Muscle of back (tissue), 11 donors: ENCODE data around the gene ADGRG3. TPM values are rescaled to one million over a fixed set of nuclear protein-coding genes. Genes with fewer than 3 reads are reported as not detected.
A peak's percentile ranks its signal among the peaks of the same experiment; 100 is the strongest.

Experiments used
- DNase-seq, 3 donors: peaks; one replicate each; pipeline versions ENCODE4 v3.0.0 to v3.0.0-alpha.2; 2013
- polyA plus RNA-seq, 10 donors: library from polyadenylated mRNA; unstranded; fragments of 120-200 nt; gene quantifications; one replicate each; pipeline ENCODE4 v1.2.1, GENCODE V29; 2013; ENCODE audit not compliant: insufficient read length in 10 of 10

Gene ADGRG3
- polyA plus RNA-seq, 10 donors, result 0.08 to 0.56 (median 0.19) TPM

DNA sequence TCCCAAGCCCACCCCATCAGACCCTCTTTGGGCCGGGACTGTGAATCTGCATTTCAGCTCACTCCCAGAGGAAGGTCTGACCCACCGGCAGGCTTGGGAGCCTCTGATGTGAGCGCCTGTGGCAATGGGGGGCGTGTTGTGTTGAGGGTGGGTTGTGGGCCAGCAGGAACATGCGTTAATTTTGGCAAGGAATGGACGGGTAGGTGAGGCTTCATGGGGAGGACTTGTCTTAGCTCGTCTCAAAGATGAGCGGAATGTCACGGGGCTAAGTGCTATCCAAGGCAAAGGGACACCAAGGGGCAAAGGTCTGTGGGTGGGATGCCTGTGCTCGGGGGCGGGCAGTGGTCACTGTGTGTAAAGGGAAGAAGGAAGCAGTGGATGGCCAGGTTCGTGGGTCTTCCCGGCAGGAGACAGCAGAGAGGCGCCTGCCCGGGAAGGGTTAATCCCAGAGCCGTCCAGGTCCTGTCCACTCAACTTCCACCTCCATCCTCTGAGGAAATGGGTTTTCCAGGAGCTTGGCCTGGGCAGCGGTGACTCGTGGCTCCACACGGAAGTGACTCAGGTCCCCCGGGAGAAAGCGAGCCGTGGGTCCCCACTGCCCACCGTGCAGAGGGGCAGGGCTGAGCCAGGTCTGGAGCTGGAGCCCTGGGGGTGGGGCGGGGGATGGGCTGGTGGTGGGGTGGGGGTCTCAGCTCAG lies 22.3 kb upstream of the ADGRG3 start:
- DNase-seq, result peak in 1 of 3 donors; percentile 69

- peak in 1 of 3 donors; percentile 49 for DNase-seq
Observed at GRCh38 chr16:57646388-57647039, 21.6 kb upstream of the ADGRG3 start.

DNA sequence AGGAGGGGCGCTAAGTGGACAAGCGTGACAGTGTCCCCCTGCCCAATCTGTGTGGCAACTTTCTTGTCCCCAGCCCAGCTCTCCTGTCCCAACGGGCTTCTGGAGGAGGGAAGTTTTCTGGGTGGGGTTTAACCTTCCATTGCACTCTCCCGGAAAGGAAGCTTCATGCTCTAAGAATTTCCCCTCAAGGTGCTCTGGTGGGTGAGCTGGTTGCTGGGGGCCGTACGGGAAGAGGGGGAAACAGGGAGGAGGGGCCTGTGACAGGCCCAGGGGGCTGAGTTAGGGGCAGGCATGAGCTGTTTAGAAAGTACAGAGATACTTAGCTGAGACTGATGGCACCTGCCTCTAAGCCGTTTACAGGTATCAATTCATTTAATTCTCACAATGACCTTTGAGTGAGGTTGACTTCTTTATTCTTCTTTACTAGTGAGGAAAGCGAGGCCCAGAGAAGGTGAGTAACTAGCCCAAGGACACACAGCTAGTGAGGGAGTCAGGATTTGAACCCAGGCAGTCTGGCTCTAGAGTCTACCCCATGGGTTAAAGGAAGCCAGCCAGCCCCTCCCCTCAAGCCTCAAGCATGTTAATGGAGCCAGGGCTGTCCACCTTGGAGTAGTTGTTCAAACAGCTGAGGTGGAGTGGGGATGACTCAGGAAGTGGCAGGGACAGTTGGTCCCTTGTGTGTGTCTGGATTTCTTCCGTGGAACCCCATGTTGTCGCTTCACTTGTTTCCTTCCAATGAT lies 20.8 kb upstream of the ADGRG3 start:
- DNase-seq, result no peak

DNA sequence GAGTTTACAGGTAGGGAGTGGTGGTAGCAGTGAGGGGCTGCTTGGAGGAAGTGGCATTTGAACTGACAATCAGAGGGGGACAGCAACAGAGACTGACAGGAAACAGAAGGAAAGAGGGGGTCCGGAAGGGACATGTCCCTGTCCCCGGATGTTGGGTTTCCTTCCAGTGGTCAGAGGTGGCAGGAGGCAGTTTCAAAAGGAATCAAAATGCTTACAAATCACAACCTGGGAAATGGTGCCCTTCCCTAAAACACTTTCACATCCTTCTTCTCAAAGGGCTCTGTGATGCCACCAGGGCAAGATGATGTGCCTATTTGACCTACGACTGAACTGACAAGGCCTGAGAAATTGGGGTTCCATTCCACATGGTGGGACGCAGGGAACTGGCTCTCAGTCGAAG lies 20.0 kb upstream of the ADGRG3 start:
- no peak for DNase-seq

- DNase-seq, result peak; percentile 47 to 80 (median 71)
Observed at GRCh38 chr16:57648581-57649442, 19.3 kb upstream of the ADGRG3 start.

DNA sequence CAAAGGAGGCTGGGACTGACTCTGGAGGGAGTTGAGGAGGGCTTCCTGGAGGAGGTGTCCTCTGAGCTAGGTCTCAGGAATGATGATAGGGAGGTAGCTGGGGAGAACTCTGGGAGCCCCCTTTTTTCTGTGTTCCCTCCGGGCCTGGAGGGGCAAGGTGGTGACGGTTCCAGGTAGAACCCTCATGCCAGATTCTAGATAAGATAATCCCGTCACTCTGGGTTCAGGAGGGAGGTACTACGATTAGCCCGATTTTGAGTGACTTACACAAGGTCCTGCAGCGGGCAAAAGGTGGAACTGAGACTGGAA lies 18.7 kb upstream of the ADGRG3 start:
- no peak for DNase-seq

DNA sequence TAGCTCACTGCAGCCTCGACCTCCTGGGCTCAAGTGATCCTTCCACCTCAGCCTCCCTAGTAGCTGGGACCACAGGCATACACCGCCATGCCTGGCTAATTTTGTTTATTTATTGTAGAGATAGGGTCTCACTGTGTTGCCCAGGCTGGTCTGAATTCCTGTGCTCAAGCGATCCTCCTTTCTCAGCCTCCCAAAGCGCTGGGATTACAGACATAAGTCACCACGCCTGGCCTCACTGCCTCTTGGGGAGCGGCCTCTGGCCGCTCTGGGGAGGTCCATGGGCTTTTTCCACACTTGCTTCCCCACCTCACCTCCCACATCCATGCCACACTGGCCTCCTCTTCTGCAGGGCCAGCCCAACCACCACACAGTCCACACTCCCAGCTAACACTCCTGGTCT lies 18.3 kb upstream of the ADGRG3 start:
- no peak for DNase-seq

DNA sequence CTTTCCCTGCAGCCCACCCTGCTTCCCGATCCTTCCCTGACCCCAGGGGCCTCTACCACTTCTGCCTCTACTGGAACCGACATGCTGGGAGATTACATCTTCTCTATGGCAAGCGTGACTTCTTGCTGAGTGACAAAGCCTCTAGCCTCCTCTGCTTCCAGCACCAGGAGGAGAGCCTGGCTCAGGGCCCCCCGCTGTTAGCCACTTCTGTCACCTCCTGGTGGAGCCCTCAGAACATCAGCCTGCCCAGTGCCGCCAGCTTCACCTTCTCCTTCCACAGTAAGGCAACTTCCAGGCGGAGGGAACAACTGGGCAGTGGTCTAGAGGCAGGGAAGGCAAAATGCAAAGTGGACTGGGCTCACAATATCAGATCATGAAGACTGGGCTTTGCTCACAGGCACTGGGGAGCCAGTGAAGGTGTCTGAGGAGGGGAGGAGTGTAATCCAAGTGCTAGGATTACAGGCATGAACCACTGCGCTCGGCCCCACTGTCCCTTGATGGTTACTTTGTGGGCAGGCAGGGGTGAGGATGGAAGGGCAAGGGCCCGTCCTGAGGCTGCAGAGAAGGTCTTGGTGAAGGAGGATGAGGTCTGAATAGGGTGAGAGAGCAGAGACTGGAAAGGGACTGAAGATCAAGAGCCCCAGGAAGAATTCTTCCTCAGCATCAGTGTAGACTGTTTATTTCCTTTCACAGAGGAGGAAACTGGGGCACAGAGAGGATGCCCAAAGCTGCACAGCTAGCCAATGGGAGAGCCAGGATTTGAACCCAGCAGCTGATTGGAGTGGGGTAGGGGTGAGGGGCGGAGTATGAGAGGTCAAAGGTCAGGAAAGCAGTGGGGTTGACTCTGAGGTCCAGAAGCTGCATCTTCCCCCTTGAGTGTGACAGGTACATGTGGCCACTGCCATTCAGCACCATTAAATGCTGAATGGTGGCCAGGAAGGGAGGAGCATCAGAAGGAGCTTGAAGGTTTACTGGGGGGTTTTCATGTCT lies 16.5 kb upstream of the ADGRG3 start:
- DNase-seq, result no peak

GRCh38 chr16:57652695-57653471 lies 15.2 kb upstream of the ADGRG3 start:
- DNase-seq, result no peak

- DNase-seq, result peak in 1 of 3 donors; percentile 47
Observed at GRCh38 chr16:57653936-57654335, 14.2 kb upstream of the ADGRG3 start.

GRCh38 chr16:57656342-57656955 lies 11.7 kb upstream of the ADGRG3 start:
- DNase-seq, result no peak

GRCh38 chr16:57657228-57657627 lies 10.9 kb upstream of the ADGRG3 start:
- DNase-seq, result no peak

DNA sequence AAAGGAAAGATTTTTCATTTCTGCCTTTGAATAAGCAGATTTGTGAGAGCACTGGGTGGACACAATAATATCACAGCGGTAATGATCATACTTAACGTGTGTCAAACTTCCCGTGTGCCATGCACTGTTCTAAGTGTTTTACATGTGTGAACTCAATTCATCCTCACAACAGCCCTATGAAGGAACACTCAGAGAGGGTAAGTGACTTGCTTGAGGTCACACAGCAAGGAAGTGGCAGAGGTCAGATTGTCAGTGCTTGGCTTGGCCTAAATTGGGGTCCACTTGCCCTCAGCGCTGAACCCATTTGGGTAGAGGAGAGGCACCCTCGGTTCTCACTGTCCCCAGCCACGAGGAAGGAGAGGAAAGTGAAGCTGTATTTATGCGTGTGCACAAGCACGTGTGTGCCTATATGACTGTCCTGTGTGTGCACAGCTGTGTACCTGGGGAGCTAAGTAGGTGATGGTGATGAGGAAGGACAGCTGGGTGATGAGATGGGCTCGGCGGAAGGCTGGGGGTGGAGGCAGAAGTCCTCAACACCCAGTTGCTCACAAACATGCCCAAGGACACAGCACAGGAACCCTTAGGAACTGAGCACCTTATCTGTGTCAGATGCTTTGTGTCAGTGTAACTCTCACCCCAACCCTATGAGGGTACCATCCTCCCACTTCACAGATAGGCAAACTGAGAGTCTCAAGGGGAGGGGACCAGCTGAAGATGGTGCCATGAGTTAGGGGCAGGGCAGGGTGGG lies 9.8 kb upstream of the ADGRG3 start:
- no peak for DNase-seq

- DNase-seq, result no peak
Observed at GRCh38 chr16:57658878-57659674, 9.0 kb upstream of the ADGRG3 start.

GRCh38 chr16:57660715-57661463 lies 7.2 kb upstream of the ADGRG3 start:
- no peak for DNase-seq

- DNase-seq, result no peak
Observed at GRCh38 chr16:57661510-57661909, 6.6 kb upstream of the ADGRG3 start.
